KOPT-K1 (cell line): Measurements from ENCODE around the gene TSPAN3.

Source experiments
- H3K27ac ChIP-seq: fragments of 200-600 bp; sonication (generic); 2 replicates; pipeline ENCODE4 v1.5.1; 2016; ENCODE audit warnings: antibody characterized with exemption, mild to moderate bottlenecking, low read depth, low read length; ENCODE audit not compliant: poor library complexity, severe bottlenecking
- H3K36me3 ChIP-seq: fragments of 200-600 bp; sonication (generic); 2 replicates; pipeline ENCODE4 v1.5.1; 2017; ENCODE audit warnings: antibody characterized with exemption, mild to moderate bottlenecking, low read length, moderate library complexity; ENCODE audit not compliant: insufficient read depth
- H3K9me3 ChIP-seq: fragments of 200-600 bp; sonication (generic); 2 replicates; pipeline ENCODE4 v1.5.1; 2017; ENCODE audit warnings: antibody characterized with exemption, low read length, mild to moderate bottlenecking; ENCODE audit not compliant: insufficient read depth, poor library complexity, severe bottlenecking

Gene TSPAN3

DNA sequence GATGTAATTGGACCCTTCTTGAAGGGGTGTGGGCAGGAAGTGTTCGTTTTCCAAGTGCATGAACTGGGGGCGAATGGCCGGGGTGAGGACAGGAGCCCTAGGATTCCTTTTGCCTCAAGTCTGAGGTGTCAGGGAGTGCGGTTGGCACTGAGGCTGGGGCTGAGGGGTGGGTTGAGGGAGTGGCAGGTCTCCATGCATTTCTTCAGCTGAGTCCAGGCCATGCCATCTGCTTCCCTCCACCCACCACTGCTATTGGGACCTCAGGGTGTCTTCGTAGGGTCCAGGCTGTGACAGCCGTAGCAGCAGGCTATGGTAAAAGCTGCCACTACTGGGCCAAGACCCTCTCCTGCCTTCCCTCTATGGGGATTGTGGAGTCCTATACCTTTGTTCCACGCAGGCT lies 25.6 kb upstream of the TSPAN3 start:
- H3K9me3 ChIP-seq: no peaks in the 10 kb centered on the region
- H3K27ac ChIP-seq: no peak overlapping the region
- no peaks in the 10 kb centered on the region for H3K36me3 ChIP-seq

DNA sequence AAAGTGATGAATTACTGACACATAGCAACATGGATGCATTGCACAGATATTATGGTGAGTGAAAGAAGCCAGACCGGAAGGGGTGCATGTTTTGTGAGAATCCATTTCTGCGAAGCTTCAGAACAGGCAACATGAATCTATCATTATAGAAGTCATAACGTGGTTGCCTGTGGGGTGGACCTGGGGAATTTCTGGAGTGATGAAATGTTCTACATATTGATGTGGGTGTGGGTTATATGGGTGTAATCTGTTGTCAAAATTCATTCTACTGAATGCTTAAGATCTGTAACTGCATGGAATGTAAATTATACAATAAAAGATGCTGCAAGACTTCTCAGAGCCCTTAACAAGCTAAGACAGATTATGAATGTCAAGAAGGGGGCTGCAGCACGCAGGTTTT lies 25.2 kb upstream of the TSPAN3 start:
- H3K9me3 ChIP-seq: no peaks in the 10 kb centered on the region
- no peak overlapping the region for H3K27ac ChIP-seq

DNA sequence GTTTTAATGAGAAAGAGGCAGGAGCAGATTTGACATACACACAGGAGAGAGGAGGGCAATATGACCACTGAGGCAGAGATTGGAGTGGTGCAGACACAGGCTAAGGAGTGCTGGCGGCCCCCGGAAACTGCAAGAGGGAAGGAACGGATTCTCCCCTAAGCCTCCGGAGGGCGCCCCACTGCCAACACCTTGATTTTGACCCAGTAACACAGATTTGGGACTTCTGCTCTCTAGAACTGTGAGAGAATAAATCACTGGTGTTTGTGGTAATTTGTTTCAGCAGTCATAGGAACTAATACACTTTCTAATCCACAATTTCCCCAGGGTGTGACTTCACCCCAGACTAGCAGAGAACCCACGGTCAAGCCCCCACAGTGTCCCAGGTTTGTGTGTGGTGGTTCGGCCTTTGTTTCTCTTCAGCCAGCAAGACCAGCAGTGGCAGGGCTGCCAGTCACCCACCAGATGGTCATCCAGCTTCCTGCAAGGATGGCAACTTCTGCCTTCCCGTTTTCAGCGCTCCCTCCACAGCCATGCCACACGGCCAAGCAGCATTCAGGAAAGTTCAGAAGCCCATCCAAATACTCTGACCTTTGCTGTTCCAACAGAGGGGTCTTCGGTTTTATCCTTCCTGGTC lies 23.6 kb upstream of the TSPAN3 start:
- H3K27ac ChIP-seq: no peak overlapping the region
- H3K36me3 ChIP-seq: no peaks in the 10 kb centered on the region
- H3K9me3 ChIP-seq: no peaks in the 10 kb centered on the region

More for the DNA sequence above, 25.2 kb upstream of the TSPAN3 start:
- H3K36me3 ChIP-seq: no peaks in the 10 kb centered on the region

DNA sequence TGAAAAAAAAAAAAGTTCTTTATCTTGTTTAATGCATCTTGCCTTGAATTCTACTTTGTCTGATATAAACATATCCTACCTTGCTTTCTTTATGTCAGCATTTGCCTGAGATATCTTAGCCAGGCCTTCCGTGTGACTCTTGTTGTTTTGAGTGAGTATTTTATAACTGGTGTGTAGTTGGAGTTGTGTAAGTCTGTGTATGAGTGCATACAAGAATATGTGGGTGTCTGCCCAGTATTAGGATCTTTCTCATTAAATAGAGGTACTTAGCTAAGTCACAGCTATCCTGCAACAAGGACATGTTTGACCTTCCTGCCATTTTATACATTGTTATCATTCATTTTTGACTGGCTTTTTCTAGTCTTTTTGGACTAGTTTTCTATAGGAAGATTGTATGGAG lies 22.5 kb upstream of the TSPAN3 start:
- Histone ChIP-seq H3K27ac (no peak overlapping the region), H3K36me3 (no peaks in the 10 kb centered on the region), H3K9me3 (no peaks in the 10 kb centered on the region)

- no peaks in the 10 kb centered on the region for H3K9me3 ChIP-seq
- H3K27ac ChIP-seq: no peak overlapping the region
- H3K36me3 ChIP-seq: no peaks in the 10 kb centered on the region
These were observed 20.2 kb upstream of the TSPAN3 start for GRCh38 chr15:77091097-77091496.

DNA sequence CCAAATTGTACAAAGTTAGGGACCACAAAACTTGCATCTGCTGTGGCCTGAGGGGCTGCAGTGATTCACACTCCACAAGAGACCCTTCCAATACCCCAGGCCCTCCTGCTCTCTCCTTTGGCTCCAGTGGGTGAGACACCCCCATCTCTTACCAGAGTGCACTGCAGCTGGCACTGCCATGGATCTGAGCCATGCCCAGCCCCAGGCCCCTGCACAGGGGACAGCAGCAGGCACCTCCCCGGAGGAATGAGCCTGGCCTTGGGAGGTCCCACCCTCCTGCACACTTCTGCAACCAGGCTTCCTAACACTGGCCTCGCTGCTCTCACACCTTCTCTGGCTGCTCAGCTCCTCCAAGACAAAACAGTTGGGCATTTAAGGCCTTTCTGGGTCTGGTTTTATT lies 16.3 kb upstream of the TSPAN3 start:
- Histone ChIP-seq H3K36me3 (no peaks in the 10 kb centered on the region), H3K27ac (no peak overlapping the region), H3K9me3 (no peaks in the 10 kb centered on the region)

GRCh38 chr15:77085297-77085696 lies 14.4 kb upstream of the TSPAN3 start:
- Histone ChIP-seq H3K27ac (no peak overlapping the region), H3K9me3 (no peaks in the 10 kb centered on the region), H3K36me3 (no peaks in the 10 kb centered on the region)

GRCh38 chr15:77084436-77084835 lies 13.5 kb upstream of the TSPAN3 start:
- Histone ChIP-seq H3K9me3 (no peaks in the 10 kb centered on the region), H3K36me3 (no peaks in the 10 kb centered on the region), H3K27ac (no peak overlapping the region)

DNA sequence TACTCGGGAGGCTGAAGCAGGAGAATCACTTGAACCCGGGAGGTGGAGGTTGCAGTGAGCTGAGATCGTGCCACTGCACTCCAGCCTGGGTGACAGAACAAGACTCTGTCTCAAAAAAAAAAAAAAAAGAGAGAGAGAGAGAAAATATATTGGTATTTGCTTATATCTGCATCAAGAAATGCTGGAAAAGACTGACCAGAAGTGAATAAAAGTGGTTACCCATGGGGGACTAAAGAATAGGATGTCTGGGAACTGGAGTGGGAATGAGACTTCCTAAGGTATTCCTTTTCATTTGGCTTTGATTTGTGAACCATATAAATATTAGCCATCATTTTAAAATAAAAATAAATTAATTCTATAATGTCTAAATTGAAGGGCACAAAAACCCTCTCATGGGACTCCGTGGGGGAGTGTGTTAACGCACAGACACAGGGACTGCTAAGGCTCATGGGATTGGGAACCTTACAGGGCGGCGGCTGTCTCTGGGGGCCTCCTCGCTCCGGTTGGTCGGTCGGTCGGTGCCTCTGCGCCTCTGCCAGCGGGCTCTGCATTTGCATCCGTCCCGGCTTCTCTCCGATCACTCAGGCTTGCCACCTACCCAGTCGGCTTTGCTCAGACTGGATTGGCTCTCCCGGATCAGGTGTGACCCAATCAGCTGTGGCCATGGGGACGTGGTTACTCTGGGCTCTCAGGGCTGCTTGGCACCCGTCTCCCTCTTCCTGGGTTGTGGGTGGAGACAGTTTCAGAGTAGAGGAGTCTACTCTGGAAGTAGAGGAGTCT lies 12.7 kb upstream of the TSPAN3 start:
- H3K9me3 ChIP-seq: no peaks in the 10 kb centered on the region
- no peaks in the 10 kb centered on the region for H3K36me3 ChIP-seq
- H3K27ac ChIP-seq: no peak overlapping the region

DNA sequence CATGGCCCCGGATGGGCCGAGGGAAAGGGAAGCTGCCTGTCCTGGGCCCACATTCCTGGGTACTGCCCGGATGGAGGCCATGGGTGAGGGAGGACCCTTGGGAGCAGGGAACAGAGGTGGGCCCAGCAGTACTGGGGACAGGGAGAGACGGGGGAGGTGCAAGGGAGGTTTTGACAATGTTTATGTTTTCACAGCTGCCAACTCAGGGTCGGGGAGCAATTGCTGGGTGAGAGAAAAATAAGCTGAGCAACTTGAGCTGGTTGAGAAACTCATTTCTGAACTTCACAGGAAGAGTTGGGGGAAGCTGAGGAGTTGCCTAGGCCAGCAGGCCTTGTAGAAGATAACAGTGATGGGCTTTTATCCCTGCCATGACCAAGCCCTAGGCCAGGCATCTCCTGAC lies 11.1 kb upstream of the TSPAN3 start:
- Histone ChIP-seq H3K36me3 (no peaks in the 10 kb centered on the region), H3K27ac (no peak overlapping the region), H3K9me3 (no peaks in the 10 kb centered on the region)

DNA sequence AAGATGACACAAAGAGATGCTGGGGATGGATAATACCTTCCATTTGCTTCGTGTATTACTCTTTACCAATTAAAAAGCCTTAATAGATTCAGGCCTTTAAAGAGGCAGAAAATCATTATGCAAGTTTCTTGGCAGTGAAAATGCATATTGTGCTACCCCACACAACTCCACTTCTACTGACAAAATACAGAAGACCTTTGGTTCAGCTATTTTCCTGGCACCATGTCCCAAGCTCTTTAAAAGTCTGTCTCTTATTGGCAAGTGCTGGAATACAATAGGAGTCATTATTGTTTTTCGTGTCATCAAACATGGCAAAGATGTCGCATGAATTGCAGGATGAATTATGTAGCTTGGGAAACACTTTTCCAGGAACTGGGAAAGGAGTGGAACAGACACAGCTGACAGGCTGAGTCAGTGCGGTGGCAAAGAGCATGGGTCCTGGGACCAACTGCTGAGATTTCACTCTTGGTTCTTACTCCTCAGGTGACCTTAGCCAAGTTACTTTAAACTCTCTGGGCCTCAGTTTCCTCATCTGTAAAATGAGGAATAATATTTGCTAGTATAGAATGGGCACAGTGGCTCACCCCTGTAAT lies 5.5 kb upstream of the TSPAN3 start:
- no peaks in the 10 kb centered on the region for H3K36me3 ChIP-seq
- H3K9me3 ChIP-seq: no peaks in the 10 kb centered on the region
- no peak overlapping the region for H3K27ac ChIP-seq

DNA sequence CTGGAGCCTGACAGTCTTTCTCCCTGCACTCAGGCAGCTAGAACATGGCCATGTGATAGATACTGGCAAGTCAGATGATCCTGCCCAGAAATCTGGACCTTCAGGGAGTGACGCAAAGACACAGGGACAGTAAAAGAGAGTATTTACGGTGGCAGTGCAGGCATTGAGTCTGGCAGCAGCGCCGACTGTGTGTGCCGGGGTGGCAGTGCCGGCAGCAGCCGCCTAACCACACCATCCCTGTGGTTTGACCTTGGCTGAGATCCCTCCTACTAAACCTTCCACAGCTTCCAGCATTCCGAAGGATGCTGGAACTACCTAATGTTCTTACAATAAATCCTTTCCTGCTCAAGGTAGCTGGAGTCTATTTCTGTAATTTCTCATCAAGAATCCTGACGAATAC lies 4.6 kb upstream of the TSPAN3 start:
- Histone ChIP-seq H3K27ac (no peak overlapping the region), H3K9me3 (no peaks in the 10 kb centered on the region), H3K36me3 (no peaks in the 10 kb centered on the region)

GRCh38 chr15:77074350-77074749 lies 3.4 kb upstream of the TSPAN3 start:
- Histone ChIP-seq H3K9me3 (no peaks in the 10 kb centered on the region), H3K36me3 (0 out of 2 replicates have a peak, but pooled peaks cover 4% of the 10 kb centered on the region), H3K27ac (no peak overlapping the region)

GRCh38 chr15:77071305-77072223 lies 655 bp upstream of the TSPAN3 start:
- H3K36me3 ChIP-seq: peaks cover 25% of the 10 kb centered on the region
- H3K27ac ChIP-seq: peak overlapping the region; percentile 76
- H3K9me3 ChIP-seq: no peaks in the 10 kb centered on the region

DNA sequence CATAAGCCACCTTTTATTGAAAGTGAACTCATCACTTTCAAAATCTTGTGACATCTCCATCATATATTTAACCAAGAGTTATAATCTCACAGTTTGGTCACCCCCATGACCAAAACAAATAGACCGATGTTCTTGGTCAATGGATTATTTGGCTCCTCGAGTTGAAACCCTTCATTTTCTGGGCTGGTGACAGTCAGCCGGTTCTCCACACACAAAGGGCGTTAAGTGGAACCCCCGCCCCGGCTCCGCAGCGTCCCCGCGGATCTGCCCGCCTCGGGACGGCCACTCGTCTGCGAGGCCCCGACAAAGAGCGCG lies 772 bp downstream of the TSPAN3 start:
- H3K27ac ChIP-seq: peak overlapping the region; percentile 76
- no peaks in the 10 kb centered on the region for H3K9me3 ChIP-seq
- peaks cover 27% of the 10 kb centered on the region for H3K36me3 ChIP-seq
